Peyer's patch (tissue), 4 donors: ENCODE results near the gene S1PR2.

Experiments used
- POLR2A ChIP-seq, 2 donors: fragments of 450-650 bp; IDR thresholded peaks; one replicate each; pipeline ENCODE4 v1.5.1; 2017; ENCODE audit warnings: antibody characterized with exemption in 2 of 2, mild to moderate bottlenecking in 2 of 2, moderate library complexity in 2 of 2
- TF ChIP-seq, protein P1 (sequence below), 6 experiments: fragments of 450-650 bp in 4 of 6; fragments of 200-600 bp in 2 of 6; sonication (generic) in 1 of 6; IDR thresholded peaks; one replicate each; pipeline ENCODE4 v1.5.1; 2017 to 2019; ENCODE audit warnings: antibody characterized with exemption in 6 of 6, mild to moderate bottlenecking in 3 of 6, moderate library complexity in 1 of 6

DNA sequence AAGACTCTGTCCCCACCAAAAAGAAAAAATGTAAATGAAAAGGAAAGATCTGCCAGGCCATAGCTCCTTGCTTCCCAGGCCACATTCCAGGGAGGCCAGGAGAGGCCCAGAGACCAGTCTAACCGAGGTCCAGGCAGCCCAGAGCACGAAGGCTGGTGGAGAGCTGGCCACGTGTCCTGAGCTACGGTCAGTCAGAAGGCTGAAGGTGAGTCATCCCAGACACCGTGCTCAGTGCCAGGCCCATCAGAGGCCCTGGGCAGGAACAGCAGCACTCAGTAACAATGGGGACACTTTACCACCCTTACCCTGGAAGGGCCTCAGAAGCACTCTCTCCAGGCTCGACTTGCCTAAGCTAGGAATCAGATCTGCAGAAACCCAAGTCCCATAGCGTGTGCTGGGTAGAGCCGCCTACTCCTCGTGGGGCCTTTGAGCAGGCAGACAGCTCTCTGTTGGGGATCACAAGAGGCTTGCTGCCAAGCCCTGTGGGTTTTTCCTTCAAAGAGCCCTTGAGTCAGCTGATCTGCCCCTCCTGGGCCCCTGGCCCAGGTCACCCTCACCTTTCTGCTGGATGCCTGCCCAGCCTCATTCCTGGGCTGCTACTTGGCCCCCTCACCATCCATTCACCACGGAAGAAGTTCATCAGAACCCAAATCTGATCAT lies 24.8 kb downstream of the S1PR2 start:
- TF ChIP-seq, protein P1, sequence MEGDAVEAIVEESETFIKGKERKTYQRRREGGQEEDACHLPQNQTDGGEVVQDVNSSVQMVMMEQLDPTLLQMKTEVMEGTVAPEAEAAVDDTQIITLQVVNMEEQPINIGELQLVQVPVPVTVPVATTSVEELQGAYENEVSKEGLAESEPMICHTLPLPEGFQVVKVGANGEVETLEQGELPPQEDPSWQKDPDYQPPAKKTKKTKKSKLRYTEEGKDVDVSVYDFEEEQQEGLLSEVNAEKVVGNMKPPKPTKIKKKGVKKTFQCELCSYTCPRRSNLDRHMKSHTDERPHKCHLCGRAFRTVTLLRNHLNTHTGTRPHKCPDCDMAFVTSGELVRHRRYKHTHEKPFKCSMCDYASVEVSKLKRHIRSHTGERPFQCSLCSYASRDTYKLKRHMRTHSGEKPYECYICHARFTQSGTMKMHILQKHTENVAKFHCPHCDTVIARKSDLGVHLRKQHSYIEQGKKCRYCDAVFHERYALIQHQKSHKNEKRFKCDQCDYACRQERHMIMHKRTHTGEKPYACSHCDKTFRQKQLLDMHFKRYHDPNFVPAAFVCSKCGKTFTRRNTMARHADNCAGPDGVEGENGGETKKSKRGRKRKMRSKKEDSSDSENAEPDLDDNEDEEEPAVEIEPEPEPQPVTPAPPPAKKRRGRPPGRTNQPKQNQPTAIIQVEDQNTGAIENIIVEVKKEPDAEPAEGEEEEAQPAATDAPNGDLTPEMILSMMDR (IDR thresholded peaks at IDR 0.05) = no peak
- TF ChIP-seq POLR2A (IDR thresholded peaks at IDR 0.05) = no peak
